HTR-8/SVneo (cell line): ENCODE results near the gene LRWD1.
"Not testable (repeated sequence)": the region's sequence is repeated elsewhere in the genome, so short reads cannot be mapped to it uniquely, and the experiment has no call there.

Source experiments
- DNase-seq: peaks from one replicate; pipeline ENCODE4 v3.0.0; 2011; ENCODE audit warnings: low spot score, mixed read lengths; ENCODE audit not compliant: insufficient read length
- FAIRE-seq: peaks from 2 replicates; lab custom pipeline; 2011; peaks lifted over from hg19 to GRCh38; lab: Jason Lieb, UNC

LRWD1 gene

GRCh38 chr7:102493220-102493935, 28.6 kb downstream of the LRWD1 start:
- not testable (repeated sequence) for FAIRE-seq, DNase-seq

- not testable (repeated sequence) for FAIRE-seq, DNase-seq
These were observed 29.2 kb downstream of the LRWD1 start for GRCh38 chr7:102494026-102494425.

DNA sequence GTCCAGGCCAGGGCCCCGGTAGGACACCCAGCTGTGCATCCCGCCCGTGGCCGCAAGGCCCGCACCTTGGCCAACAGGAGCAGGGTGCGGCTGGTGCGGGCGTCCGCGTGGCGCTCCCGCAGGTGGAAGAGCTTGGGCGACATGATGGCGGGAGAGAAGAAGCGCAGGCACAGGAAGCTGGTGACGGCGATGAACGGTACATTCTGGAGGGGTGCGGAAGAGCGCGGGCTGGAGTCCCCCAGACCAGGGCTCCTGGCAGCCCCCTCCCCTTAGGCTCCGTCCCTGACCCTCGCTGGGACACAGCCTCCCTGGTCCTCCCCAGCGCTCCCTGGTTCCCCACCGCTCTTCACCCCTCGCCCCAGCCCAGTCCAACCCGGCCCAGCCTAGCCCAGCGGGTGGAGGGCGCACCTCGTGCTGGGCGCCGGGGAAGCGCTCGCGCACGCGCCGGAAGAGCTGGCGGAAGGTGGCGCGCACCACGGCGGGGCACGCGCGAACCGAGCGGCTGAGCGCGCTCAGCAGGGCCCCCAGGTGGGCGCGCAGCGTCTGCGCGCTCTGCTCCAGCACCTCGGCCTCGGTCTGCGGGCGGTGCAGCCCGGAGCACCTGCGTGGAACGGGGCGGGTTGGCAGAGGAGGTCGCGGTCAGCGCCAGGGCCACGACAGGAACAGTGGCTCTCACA, 29.8 kb downstream of the LRWD1 start:
- FAIRE-seq, DNase-seq: not testable (repeated sequence)

DNA sequence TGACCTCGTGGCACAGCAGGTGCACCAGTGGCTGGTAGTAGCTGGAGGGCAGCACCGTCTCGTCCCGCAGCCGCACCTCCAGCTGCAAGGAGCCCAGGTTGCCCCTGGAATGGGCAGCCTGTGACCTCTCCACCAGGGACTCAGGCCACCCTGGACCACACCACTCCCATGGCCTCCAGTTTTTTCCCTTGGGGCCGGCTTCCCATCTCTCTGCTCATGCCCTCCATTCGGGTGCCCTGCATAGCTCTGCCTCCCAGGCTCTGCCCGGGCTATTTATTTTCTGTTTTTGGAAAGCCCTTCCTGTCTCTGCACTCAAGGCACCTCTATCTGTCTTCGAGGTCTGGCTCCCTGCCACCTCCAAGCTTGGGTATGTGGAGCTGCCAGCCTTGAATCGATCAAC, 32.1 kb downstream of the LRWD1 start:
- FAIRE-seq, DNase-seq: not testable (repeated sequence)

- DNase-seq, FAIRE-seq: not testable (repeated sequence)
These were observed 32.5 kb downstream of the LRWD1 start for GRCh38 chr7:102497308-102497707.

DNA sequence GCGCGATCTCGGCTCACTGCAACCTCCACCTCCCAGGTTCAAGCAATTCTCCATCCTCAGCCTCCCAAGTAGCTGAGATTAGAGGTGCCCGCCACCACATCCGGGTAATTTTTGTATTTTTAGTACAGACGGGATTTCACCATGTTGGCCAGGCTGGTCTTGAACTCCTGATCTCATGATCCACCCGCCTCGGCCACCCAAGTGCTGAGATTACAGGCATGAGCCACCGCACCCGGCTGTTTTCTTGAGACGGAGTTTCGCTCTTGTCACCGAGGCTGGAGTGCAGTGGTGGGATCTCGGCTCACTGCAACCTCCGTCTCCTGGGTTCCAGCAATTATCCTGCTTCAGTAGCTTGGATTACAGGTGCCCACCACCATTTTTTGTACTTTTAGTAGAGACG, 33.5 kb downstream of the LRWD1 start:
- not testable (repeated sequence) for DNase-seq, FAIRE-seq

- not testable (repeated sequence) for FAIRE-seq, DNase-seq
These were observed 38.4 kb downstream of the LRWD1 start for GRCh38 chr7:102503141-102503540.

- not testable (repeated sequence) for DNase-seq, FAIRE-seq
These were observed 40.8 kb downstream of the LRWD1 start for GRCh38 chr7:102505298-102506185.

DNA sequence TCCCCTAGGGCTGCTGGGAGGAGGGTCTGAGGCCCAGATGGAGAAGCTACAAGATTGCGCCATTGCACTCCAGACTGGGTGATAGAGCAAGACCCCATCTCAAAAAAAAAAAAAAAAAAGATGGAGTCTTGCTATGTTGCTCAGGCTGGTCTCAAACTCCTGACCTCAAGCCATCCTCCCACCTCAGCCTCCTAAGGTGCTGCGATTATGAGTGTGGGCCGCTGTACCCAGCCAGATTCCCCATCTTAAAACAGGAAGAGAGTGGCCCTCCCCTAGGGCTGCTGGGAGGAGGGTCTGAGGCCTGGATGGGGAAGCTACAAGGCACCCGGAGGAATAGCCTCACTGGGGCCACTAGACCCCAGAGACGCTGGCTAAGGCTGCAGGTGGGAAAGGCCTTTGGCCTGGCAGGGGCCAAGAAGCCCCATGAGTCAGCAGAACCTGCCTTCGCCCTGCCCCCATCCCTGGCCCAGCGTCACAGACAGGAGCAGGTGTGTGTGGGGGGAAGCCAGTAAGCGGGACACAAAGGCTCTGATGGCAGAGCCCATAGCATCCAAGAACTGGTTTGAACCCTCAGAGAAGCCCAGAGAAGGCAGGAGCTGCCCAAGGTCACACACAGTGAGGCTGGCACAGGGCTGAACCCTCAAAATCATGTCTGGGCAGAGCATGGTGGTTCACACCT, 42.8 kb downstream of the LRWD1 start:
- DNase-seq, FAIRE-seq: not testable (repeated sequence)

GRCh38 chr7:102510575-102510974, 45.8 kb downstream of the LRWD1 start:
- not testable (repeated sequence) for FAIRE-seq, DNase-seq

- FAIRE-seq, DNase-seq: not testable (repeated sequence)
These were observed 47.2 kb downstream of the LRWD1 start for GRCh38 chr7:102511860-102512522.

GRCh38 chr7:102512642-102513221, 47.9 kb downstream of the LRWD1 start:
- not testable (repeated sequence) for DNase-seq

GRCh38 chr7:102514881-102515721, 50.3 kb downstream of the LRWD1 start:
- DNase-seq, FAIRE-seq: not testable (repeated sequence)

More at GRCh38 chr7:102512642-102513221, 47.9 kb downstream of the LRWD1 start:
- not testable (repeated sequence) for FAIRE-seq

DNA sequence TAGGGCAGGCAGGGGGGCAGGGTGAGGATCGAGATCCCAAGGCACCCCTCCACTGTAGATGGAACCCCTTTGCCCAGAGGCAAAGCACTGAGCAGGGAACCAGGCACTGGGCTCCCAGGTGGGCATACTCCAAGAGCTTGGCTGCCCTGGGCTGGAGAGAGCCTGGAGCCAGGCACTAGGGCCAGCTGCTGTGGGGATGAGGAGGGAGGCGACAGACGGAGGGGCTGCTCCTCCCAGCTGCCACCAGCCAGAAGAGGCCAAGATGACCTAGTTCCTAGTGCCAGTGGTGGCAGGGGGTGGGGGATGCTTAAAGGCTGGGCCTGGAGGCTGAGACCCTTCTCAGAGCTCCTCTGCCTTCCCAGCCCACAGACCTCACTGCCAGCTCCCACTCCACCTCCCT, 51.1 kb downstream of the LRWD1 start:
- DNase-seq, FAIRE-seq: not testable (repeated sequence)

DNA sequence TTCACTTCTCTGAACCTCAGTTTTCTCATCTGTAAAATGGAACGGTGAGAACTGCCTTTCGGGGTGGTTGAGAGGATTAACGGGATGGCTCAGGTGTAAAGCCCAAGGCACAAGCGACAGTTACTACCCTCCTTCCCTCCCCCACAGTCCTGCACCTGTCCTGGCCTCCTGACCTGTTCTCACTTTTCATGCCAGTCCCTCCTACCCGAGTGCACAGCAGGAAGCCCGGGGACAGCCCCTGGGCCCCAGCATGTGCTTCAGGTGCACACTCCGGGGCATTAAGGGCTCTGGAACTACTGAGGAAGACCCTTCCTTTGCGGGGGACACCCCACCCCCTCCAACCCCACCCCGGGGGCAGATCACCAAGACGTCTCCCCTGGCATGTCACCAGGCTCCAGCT, 52.2 kb downstream of the LRWD1 start:
- not testable (repeated sequence) for DNase-seq, FAIRE-seq

- not testable (repeated sequence) for FAIRE-seq, DNase-seq
These were observed 52.9 kb downstream of the LRWD1 start, which contains the start of gene RASA4B for GRCh38 chr7:102517550-102518147. TSS of gene RASA4B (minus strand) at chr7:102517777. CDS start at chr7:102517710, 67 bp downstream.

DNA sequence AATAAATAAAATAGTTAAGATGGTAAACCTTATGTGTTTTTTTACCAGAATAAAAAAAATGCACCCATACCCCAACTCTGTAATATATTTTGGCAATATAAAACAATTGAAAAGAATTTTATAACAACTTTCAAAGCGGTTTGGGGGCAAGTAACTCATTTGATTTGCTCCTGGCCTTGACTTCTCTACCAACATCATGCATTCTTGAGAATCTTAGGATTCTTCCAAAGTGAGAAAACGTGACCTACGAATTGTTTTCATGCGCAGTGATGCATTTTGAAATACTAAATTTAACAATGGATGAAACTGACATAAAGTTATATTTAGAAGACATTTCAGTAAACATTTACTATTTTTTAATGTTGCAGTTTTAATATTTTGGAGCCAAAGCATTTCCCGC, 56.0 kb downstream of the LRWD1 start:
- FAIRE-seq, DNase-seq: not testable (repeated sequence)
